ENCODE results near the gene ZNF25.
"Not testable (repeated sequence)": the region's sequence is repeated elsewhere in the genome, so short reads cannot be mapped to it uniquely, and the experiment has no call there.

The ZNF25 gene

GRCh38 chr10:37937864-37938263 lies 38.6 kb downstream of the ZNF25 start:
- DNase-seq, result no peak

- no peak for DNase-seq
These were observed 41.7 kb downstream of the ZNF25 start for GRCh38 chr10:37934791-37935190.

GRCh38 chr10:37930423-37930822 lies 46.0 kb downstream of the ZNF25 start:
- no peak for DNase-seq

DNA sequence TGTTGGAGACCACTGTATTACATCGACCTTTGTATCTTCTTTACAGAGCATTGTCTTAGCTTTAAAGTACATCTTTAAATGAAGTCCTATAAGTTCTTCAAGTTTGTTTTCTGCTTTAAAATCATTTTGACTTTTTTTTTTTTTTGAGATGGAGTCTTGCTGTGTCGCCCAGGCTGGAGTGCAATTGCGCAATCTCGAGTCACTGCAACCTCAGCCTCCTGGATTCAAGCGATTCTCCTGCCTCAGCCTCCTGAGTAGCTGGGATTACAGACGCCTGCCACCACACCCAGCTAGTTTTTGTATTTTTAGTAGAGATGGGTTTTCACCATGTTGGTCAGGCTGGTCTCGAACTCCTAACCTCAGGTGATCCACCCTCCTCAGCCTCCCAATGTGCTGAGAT lies 68.3 kb downstream of the ZNF25 start:
- DNase-seq, result not testable (repeated sequence)

GRCh38 chr10:37906382-37906781 lies 70.1 kb downstream of the ZNF25 start:
- DNase-seq, result no peak

All from stimulated activated CD4-positive, alpha-beta T cell treated with anti-CD3 and anti-CD28 coated beads, Interleukin-15, amount 100 ng/mL, for 24 hours (primary cell).